ENCODE results near the gene MED27. TPM values are rescaled to one million over a fixed set of nuclear protein-coding genes. Genes with fewer than 3 reads are reported as not detected.

Gene MED27
- total and polyA plus RNA-seq, 2 of the 8 experiments (the other 6 are each of a cell fraction or from before 2014, with no cell fraction given), result 29.9 to 56.5 TPM

DNA sequence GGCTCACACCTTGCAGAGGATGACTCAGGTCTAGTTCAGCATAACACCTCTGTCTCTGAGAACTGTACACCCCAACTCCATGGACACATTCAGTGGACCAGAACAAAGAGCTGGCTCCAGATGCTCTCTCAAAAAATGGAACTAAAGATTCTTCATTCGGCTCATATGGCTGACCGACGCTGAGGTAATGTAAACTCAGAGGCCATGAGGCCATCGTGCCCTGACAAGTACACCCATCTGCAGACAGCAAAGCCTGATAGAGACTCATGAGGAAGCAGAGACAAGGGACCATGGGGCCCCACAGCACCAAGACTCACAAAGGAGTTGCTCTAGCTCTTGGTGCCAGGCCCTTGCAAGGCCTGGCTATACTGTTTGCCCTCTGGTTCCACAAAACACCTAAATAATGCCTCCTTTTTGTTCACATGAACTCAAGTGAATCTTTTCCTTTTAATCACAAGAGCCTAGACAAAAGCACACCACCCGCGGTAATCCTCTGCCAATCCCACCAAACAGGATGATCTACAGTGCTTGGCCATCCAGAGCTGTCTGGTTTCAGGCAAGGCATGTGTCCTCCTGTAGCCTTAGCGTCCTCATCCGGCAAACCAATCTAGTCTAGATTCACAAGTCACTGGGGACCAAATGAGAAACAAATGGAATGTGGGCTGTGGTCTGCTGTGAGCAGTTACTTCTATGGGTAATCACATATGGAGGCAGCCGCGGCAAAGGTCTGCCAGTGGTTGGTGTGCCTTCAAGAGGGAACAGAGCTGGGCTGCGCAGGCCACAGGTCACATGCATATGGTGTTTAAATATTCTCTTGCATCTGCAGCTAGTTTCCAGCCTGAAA, 22.7 kb downstream of the MED27 start:
- Histone ChIP-seq H3K9ac (replicated peaks in 1 of 4; ENCODE audit: extremely low read depth in 1 of 4, low read depth in 3 of 4, low read length in 3 of 4) (no peak overlapping the region; a peak in 1 of 7 replicates), H2BK120ac (replicated peaks; ENCODE audit: low read depth, low read length) (no peak overlapping the region), H3K27me3 (replicated peaks in 1 of 4; ENCODE audit: control insufficient read depth in 3 of 4, extremely low read depth in 1 of 4, insufficient read depth in 3 of 4, low read length in 3 of 4) (no peaks in the 10 kb centered on the region), H2BK12ac (ENCODE audit: low read depth, low read length) (no peak overlapping the region), H3K23ac (ENCODE audit: insufficient read length) (no peak overlapping the region), H2AFZ (ENCODE audit: low read length) (no peak overlapping the region), H3K79me2 (ENCODE audit: control insufficient read depth in 1 of 2, insufficient read depth in 2 of 2, low read length in 2 of 2) (peaks cover 0 to 63% of the 10 kb centered on the region in 2 experiments; a peak in 3 of 4 replicates), H2AK5ac (ENCODE audit: low read depth, low read length) (no peak overlapping the region; the same call in 1 of the 2 replicates), H3K4me1 (replicated peaks in 1 of 4; ENCODE audit: control insufficient read depth in 3 of 4, insufficient read depth in 4 of 4, low read length in 3 of 4) (peaks cover 2 to 10% (median 6%) of the 10 kb centered on the region in 4 experiments; a peak in 6 of 7 replicates), H4K5ac (ENCODE audit: insufficient read length, low read depth, low read length) (no peak overlapping the region), H3K4ac (replicated peaks; ENCODE audit: insufficient read length, low read depth, low read length) (no peak overlapping the region), H4K91ac (replicated peaks; ENCODE audit: insufficient read length, low read length) (no peak overlapping the region), H3K79me1 (ENCODE audit: low read depth, low read length) (peaks cover 9% of the 10 kb centered on the region), H3K23me2 (ENCODE audit: low read depth, low read length) (no peaks in the 10 kb centered on the region), H3K4me3 (ENCODE audit: extremely low read depth in 1 of 4, insufficient read depth in 2 of 4, low read depth in 3 of 4, low read length in 4 of 4) (no peak overlapping the region), H3K14ac (ENCODE audit: insufficient read length) (no peak overlapping the region), H2BK15ac (ENCODE audit: low read length) (no peak overlapping the region), H2BK20ac (ENCODE audit: low read length) (no peak overlapping the region), H2BK5ac (ENCODE audit: low read depth, low read length) (no peak overlapping the region), H3K9me3 (ENCODE audit: insufficient read depth in 2 of 2, low read depth in 1 of 2, low read length in 1 of 2) (no peaks in the 10 kb centered on the region), H3K56ac (replicated peaks; ENCODE audit: insufficient read length, low read depth, low read length) (no peak overlapping the region), H3K4me2 (ENCODE audit: insufficient read depth in 1 of 2, low read depth in 2 of 2, low read length in 2 of 2) (no peak overlapping the region), H3K36me3 (ENCODE audit: control insufficient read depth in 2 of 4, insufficient read depth in 4 of 4, low read length in 3 of 4) (peaks cover 0 to 3% (median 2%) of the 10 kb centered on the region in 4 experiments; a peak in 1 of 8 replicates), H3K18ac (ENCODE audit: extremely low read depth, low read length) (no peak overlapping the region), H4K8ac (ENCODE audit: extremely low read depth, insufficient read depth, low read length) (no peak overlapping the region), H4K20me1 (replicated peaks in 1 of 2; ENCODE audit: control insufficient read depth in 1 of 2, insufficient read depth in 2 of 2, low read length in 2 of 2) (peaks cover 4% of the 10 kb centered on the region in 2 experiments), H3K27ac (ENCODE audit: low read depth, low read length) (no peak overlapping the region)
- WGBS, 2 experiments (ENCODE audit: extremely low coverage in 1 of 2, insufficient coverage in 1 of 2, insufficient read length in 1 of 2, insufficient replicate concordance in 2 of 2, low coverage in 1 of 2, low lambda C conversion rate in 2 of 2, missing lambda C conversion rate in 1 of 2), result 88% methylated on average over 11 of the region's 11 CpGs; no CpG with 5 or more reads in 1 of the 2 experiments
- FAIRE-seq (no peak), DNase-seq (ENCODE audit: low read depth in 1 of 2, low spot score in 2 of 2) (no peak)
- CTCF ChIA-PET (ENCODE audit: partially characterized antibody), result interaction anchor here (1.1 kb wide), 1 partner anchor 9 kb away, joined by 3 read pairs; no protein-coding TSS in a partner anchor
- no peak for TF ChIP-seq SP2 (IDR thresholded peaks at IDR 0.05; ENCODE audit: low read length)
- POLR2A ChIA-PET (ENCODE audit: partially characterized antibody), result interaction anchor here (1.4 kb wide), 1 partner anchor 8 kb away, joined by 3 read pairs; no protein-coding TSS in a partner anchor
